ENCODE data around the gene UGT1A6.

DNA sequence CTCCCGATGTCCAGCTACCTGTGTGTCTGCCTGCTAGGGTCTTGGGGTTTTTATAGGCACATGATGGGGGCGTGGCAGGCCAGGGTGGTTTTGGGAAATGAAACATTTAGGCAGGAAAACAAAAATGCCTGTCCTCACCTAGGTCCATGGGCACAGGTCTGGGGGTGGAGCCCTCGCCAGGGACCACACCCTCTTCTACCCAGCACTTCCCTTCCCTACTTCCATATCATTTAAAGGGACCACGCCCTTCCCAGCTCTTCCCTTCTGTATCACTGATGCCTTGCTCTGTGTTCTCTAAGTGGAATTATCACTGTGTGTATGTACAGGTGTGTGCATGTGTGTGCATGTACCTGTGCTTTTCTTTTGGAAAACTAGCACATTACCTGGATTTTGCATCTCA lies 73.7 kb downstream of the UGT1A6 start:
- TF ChIP-seq, protein P1, sequence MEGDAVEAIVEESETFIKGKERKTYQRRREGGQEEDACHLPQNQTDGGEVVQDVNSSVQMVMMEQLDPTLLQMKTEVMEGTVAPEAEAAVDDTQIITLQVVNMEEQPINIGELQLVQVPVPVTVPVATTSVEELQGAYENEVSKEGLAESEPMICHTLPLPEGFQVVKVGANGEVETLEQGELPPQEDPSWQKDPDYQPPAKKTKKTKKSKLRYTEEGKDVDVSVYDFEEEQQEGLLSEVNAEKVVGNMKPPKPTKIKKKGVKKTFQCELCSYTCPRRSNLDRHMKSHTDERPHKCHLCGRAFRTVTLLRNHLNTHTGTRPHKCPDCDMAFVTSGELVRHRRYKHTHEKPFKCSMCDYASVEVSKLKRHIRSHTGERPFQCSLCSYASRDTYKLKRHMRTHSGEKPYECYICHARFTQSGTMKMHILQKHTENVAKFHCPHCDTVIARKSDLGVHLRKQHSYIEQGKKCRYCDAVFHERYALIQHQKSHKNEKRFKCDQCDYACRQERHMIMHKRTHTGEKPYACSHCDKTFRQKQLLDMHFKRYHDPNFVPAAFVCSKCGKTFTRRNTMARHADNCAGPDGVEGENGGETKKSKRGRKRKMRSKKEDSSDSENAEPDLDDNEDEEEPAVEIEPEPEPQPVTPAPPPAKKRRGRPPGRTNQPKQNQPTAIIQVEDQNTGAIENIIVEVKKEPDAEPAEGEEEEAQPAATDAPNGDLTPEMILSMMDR (conservative IDR thresholded peaks at IDR 0.05; ENCODE audit: low read depth, low read length): no peak
- no peak for TF ChIP-seq RAD21 (IDR thresholded peaks at IDR 0.05; ENCODE audit: low read length)
- no peak for TF ChIP-seq RCOR1 (IDR thresholded peaks at IDR 0.05; ENCODE audit: insufficient replicate concordance, low read length)
- TF ChIP-seq POLR2A (IDR thresholded peaks at IDR 0.05; ENCODE audit: low read depth, low read length): no peak
- TF ChIP-seq MAFK (IDR thresholded peaks at IDR 0.05; ENCODE audit: low read depth, low read length): no peak
- no peak for TF ChIP-seq MXI1 (IDR thresholded peaks at IDR 0.05; ENCODE audit: borderline replicate concordance, low read depth, low read length)
- TF ChIP-seq, protein P2, sequence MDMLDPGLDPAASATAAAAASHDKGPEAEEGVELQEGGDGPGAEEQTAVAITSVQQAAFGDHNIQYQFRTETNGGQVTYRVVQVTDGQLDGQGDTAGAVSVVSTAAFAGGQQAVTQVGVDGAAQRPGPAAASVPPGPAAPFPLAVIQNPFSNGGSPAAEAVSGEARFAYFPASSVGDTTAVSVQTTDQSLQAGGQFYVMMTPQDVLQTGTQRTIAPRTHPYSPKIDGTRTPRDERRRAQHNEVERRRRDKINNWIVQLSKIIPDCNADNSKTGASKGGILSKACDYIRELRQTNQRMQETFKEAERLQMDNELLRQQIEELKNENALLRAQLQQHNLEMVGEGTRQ (IDR thresholded peaks at IDR 0.05; ENCODE audit: low read depth, low read length): no peak
- no peak for TF ChIP-seq FOS (IDR thresholded peaks at IDR 0.05; ENCODE audit: low read depth, low read length)
- TF ChIP-seq SMC3 (IDR thresholded peaks at IDR 0.05; ENCODE audit: low read depth, low read length): no peak
- no peak for TF ChIP-seq CEBPB (IDR thresholded peaks at IDR 0.05; ENCODE audit: low read depth, low read length)
- no peak for TF ChIP-seq BHLHE40 (IDR thresholded peaks at IDR 0.05; ENCODE audit: low read depth, low read length)

Data from IMR-90 (cell line).